Measurements from ENCODE around the gene DRC1. TPM values are rescaled to one million over a fixed set of nuclear protein-coding genes. Genes with fewer than 3 reads are reported as not detected.

DRC1 gene
- polyA plus RNA-seq, 3 donors from 2014 or later, result not detected

DNA sequence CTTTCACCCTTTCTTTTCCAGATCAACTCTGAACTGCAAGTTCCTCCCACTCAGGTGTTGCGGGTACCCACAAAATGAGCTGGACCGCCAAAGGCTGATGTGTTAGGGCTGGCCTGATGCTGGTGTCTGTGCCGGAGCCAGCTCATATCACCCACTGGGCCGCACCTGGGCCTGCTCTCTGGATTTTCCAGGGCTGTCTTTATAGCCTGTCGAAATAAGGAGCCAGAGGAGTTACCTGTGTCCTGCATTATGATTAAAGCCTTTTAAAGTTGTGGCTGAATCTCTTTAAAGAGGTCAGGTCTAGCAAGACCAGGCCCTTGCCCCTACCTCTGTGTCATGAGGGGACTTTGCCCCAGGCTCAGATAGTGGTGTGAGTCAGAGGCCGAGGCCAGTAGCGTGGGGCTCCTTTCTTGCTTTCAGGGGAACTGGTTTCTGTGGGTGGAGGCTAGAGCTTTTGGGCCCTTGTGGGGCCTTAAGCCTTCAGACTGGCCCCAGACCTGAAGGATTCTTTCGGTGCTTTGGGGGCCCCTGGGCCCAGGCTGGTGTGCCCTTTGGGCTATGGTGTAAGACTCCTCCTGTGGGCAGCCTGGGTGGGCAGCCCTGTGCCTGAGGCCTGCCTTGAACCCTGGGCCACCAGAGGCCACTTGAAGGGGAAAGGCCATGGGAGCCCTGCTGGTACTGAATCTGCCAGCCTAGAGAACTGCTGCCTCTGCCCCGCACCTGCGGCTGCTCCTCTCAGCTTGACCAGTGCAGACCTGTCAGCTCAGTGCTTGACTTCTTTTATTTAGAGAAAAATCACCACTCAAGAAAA lies 54.9 kb downstream of the DRC1 start:
- H3K9me3 Mint-ChIP-seq, result no peaks in the 10 kb centered on the region
- H3K4me3 Mint-ChIP-seq, result no peak overlapping the region
- peaks cover 0 to 4% (median 2%) of the 10 kb centered on the region in 3 donors for H3K27me3 Mint-ChIP-seq (ENCODE audit: low read depth in 3 of 3)
- H3K4me1 Mint-ChIP-seq, result no peaks in the 10 kb centered on the region
- H3K27ac Mint-ChIP-seq, result no peak overlapping the region
- no peaks in the 10 kb centered on the region for H3K36me3 Mint-ChIP-seq
- no peak for DNase-seq

- no peak for DNase-seq
- Mint-ChIP-seq H3K9me3 (no peaks in the 10 kb centered on the region), H3K4me3 (no peak overlapping the region), H3K36me3 (no peaks in the 10 kb centered on the region), H3K27me3 (ENCODE audit: low read depth in 3 of 3) (peaks cover 0 to 4% (median 2%) of the 10 kb centered on the region in 3 donors), H3K4me1 (no peaks in the 10 kb centered on the region), H3K27ac (no peak overlapping the region)
Measured at GRCh38 chr2:26457251-26457666, 55.5 kb downstream of the DRC1 start.

DNA sequence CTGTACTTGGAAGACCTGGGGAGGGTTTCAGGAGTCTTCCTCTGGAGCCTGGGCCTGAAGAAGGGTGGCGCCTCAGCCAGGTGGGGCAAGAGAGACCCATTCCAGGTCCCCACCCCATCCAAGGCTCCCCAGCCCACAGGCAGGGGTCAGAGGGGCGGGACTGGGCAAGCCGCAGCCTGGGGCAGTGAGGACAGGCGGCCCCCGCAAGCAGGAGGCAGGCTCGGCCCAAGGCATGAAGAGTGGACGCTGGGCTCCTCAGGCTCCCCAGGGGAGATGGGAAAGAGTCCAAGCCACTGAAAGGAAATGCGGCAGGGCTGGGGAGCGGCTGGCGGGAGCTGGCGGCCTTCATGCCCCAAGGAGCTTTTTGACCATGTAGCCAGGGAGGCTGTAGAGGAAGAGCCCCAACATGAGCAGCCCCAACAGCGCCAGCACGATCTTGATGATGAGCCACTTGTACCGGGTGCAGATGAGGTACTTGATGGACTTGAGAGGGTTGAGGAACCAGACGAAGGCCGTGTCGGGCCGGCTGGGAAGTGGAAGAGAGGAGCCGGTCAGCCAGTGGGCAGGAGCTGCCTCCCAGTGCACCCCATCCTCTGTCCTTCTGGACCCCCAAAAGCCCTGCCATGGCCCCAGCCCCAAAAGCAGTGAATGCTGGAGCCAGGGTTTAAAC lies 56.1 kb downstream of the DRC1 start:
- Mint-ChIP-seq H3K36me3 (no peaks in the 10 kb centered on the region), H3K4me1 (no peaks in the 10 kb centered on the region), H3K9me3 (no peaks in the 10 kb centered on the region), H3K4me3 (no peak overlapping the region), H3K27ac (no peak overlapping the region), H3K27me3 (ENCODE audit: low read depth in 3 of 3) (peaks cover 0 to 4% (median 2%) of the 10 kb centered on the region in 3 donors)
- DNase-seq, result no peak

DNA sequence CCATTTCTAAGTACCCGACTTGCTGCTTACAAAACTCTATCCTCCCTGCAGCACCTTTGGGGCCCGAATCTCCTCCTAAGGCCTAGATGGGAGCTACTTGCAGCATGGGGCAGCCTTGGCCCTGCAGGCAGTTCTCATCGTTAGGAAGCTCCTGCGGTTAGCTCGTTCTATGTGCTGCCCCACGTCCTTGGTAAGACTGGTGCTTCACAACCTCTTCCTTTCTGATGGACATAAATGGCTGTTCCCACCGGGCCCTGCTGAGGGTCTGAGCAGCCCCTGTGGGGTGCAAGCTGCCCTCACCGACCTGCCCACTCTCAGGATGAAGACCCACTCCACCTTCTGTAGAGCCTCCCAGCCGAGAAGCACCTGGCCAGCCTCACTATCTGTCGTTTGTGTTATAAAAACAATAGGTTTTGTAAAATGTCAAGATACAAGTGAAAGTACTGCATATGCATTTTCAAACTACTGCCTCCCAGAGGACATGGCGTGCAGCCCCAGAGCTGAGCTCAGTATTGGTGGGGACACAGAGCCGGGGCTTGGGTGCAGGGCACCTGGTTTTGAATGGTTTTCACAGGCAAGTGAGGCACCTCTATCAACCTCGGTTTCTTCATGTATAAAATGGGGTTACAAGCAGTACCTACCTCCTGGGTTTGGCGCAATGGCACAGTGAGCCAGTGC lies 56.8 kb downstream of the DRC1 start:
- H3K4me3 Mint-ChIP-seq, result no peak overlapping the region
- DNase-seq, result no peak
- H3K27me3 Mint-ChIP-seq (ENCODE audit: low read depth in 3 of 3), result peaks cover 0 to 4% (median 2%) of the 10 kb centered on the region in 3 donors
- H3K4me1 Mint-ChIP-seq, result no peaks in the 10 kb centered on the region
- H3K36me3 Mint-ChIP-seq, result no peaks in the 10 kb centered on the region
- H3K9me3 Mint-ChIP-seq, result no peaks in the 10 kb centered on the region
- no peak overlapping the region for H3K27ac Mint-ChIP-seq

GRCh38 chr2:26459991-26460612 lies 58.4 kb downstream of the DRC1 start:
- Mint-ChIP-seq H3K27ac (no peak overlapping the region), H3K36me3 (no peaks in the 10 kb centered on the region), H3K9me3 (no peaks in the 10 kb centered on the region), H3K4me1 (no peaks in the 10 kb centered on the region), H3K27me3 (ENCODE audit: low read depth in 3 of 3) (peaks cover 0 to 2% (median 0%) of the 10 kb centered on the region in 3 donors), H3K4me3 (no peak overlapping the region)
- DNase-seq, result no peak

DNA sequence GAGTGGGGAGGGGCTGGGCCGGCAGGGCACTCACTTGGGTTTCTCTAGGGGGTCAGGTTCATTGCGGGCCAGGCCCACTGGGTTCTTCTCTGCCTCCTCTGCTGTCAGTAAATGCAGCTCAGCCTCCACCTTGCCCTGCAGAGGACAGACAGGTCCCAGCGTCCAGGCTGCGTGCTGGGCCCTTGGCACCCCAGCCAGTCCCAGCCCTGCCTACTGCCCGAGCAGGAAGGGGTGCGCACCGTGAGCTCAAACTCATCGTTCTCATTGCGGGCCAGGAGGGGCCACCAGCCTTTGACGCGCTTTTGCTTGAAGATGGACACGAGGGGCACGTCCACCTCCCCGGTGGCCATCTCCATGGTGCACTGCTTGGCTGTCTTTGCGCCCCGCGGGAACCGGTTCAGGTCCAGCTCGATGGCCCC lies 58.9 kb downstream of the DRC1 start:
- Mint-ChIP-seq H3K4me3 (no peak overlapping the region), H3K27me3 (ENCODE audit: low read depth in 3 of 3) (peaks cover 0 to 2% (median 0%) of the 10 kb centered on the region in 3 donors), H3K4me1 (no peaks in the 10 kb centered on the region), H3K9me3 (no peaks in the 10 kb centered on the region), H3K36me3 (no peaks in the 10 kb centered on the region), H3K27ac (no peak overlapping the region)
- no peak for DNase-seq

DNA sequence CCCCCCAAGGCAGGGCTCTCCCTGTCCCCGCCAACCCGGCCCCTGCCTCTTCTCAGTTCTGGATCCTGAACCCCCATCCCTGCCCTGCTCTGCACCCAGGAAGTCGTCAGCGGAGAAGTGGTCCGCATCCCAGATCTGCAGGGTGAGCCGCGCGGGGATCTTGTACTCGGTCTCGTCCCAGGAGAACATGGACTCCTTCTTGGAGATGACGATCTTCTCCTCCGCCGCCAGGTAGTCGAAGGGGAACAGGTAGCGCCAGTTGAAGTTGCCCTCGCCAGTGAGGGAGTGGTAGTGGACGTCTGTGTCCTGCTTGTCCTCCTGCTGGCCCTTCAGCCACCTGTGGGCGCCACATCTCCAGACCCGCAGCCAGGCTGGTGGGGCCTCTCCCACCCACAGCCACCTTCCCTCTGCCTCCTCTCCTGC lies 59.9 kb downstream of the DRC1 start:
- no peaks in the 10 kb centered on the region for H3K4me1 Mint-ChIP-seq
- H3K36me3 Mint-ChIP-seq, result no peaks in the 10 kb centered on the region
- no peak overlapping the region for H3K4me3 Mint-ChIP-seq
- no peak overlapping the region for H3K27ac Mint-ChIP-seq
- no peaks in the 10 kb centered on the region for H3K9me3 Mint-ChIP-seq
- no peak for DNase-seq
- peaks cover 0 to 2% (median 0%) of the 10 kb centered on the region in 3 donors for H3K27me3 Mint-ChIP-seq (ENCODE audit: low read depth in 3 of 3)

GRCh38 chr2:26462100-26462499 lies 60.4 kb downstream of the DRC1 start:
- no peaks in the 10 kb centered on the region for H3K9me3 Mint-ChIP-seq
- H3K4me3 Mint-ChIP-seq, result no peak overlapping the region
- H3K27ac Mint-ChIP-seq, result no peak overlapping the region
- no peak for DNase-seq
- peaks cover 0 to 2% (median 0%) of the 10 kb centered on the region in 3 donors for H3K27me3 Mint-ChIP-seq (ENCODE audit: low read depth in 3 of 3)
- no peaks in the 10 kb centered on the region for H3K36me3 Mint-ChIP-seq
- H3K4me1 Mint-ChIP-seq, result no peaks in the 10 kb centered on the region

DNA sequence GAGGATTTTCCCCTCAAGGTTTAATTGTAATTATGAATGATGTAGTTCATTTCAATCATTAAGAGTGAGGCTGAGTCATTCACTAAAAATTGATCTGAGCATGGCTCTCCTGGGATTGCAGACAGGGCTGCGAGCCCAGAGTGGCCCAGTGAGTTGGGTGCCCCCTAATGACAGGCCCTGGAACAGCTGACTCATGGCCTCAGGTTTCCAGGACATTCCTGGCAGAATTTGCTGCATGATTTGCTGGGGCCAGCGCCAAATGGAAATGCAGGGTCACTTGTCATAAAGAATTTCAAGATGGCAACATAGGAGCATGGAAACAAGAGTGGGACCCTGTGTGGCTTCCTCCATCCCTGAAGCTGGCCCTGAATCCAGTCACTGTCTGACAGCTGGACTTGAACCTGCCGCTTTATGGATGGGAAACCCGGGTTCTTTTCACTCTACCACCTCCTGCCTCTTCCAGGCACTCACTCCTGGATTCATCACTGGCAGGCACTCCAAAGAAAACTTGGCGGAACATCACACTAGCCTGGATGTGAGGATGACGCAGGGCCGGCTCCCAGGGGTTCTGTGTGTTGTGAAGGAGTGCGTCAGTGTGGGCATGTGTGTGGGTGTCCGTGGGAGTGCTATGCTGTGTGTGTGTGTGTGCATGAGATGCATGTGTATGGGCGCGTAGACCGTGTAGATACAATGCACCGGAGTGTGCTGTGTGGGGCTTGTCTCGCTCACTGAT lies 61.0 kb downstream of the DRC1 start:
- no peak for DNase-seq
- no peaks in the 10 kb centered on the region for H3K4me1 Mint-ChIP-seq
- H3K27ac Mint-ChIP-seq, result no peak overlapping the region
- no peak overlapping the region for H3K4me3 Mint-ChIP-seq
- no peaks in the 10 kb centered on the region for H3K36me3 Mint-ChIP-seq
- peaks cover 0 to 2% (median 0%) of the 10 kb centered on the region in 3 donors for H3K27me3 Mint-ChIP-seq (ENCODE audit: low read depth in 3 of 3)
- H3K9me3 Mint-ChIP-seq, result no peaks in the 10 kb centered on the region

DNA sequence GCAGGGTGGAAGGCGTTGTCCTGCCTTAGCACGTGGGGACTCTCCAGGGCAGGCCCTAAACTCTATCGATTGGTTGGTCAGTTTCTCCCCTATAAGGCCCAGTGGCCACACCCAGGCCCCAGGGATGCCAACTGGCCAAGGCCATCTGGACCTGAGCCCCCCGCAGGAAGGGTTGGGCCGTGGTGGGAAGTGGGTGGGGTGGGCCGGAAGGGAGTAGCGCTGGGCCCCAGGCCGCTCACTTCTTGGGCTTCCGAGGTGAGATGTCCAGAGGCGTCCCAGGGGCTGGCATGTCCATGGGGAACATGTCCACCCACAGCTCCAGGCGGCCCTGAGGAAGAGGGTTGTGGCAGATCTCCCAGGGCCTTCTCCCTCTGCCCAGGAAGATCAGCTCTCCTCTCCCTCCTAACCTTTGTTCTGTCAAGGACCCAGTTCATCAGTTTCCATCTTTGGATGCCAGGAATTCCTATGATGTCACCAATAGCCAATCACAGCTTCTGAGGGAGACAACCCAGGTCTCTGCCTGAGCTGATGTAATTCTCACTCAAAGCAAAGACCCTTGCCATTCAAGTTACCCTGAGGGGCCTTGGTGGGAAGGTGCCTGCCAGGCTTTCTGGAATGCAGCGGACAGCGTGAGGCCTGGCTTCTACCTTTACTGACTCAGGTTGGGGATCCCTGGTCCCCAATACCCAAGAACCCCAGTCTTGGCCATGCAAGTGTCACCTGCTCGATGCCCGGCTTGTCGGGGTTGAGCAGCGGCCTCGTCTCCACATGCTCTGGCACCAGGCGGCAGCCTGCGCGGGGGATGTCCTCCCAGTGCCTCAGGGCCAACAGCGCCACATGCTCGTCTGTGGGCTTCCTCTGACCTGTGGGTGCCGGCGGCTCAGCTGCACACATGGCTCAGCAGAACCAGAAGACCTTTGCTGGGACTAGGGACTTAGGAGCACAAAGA lies 61.8 kb downstream of the DRC1 start:
- no peak overlapping the region for H3K27ac Mint-ChIP-seq
- H3K36me3 Mint-ChIP-seq, result no peaks in the 10 kb centered on the region
- H3K27me3 Mint-ChIP-seq (ENCODE audit: low read depth in 3 of 3), result peaks cover 0 to 2% (median 0%) of the 10 kb centered on the region in 3 donors
- no peak for DNase-seq
- no peak overlapping the region for H3K4me3 Mint-ChIP-seq
- H3K9me3 Mint-ChIP-seq, result peaks cover 0 to 1% (median 0%) of the 10 kb centered on the region in 6 donors
- no peaks in the 10 kb centered on the region for H3K4me1 Mint-ChIP-seq

- H3K27me3 Mint-ChIP-seq (ENCODE audit: low read depth in 3 of 3), result peaks cover 0 to under 1% (median 0%) of the 10 kb centered on the region in 3 donors
- no peak overlapping the region for H3K27ac Mint-ChIP-seq
Measured at GRCh38 chr2:26464390-26465265, 62.9 kb downstream of the DRC1 start.

More at GRCh38 chr2:26464390-26465265, 62.9 kb downstream of the DRC1 start:
- Mint-ChIP-seq H3K4me1 (no peaks in the 10 kb centered on the region), H3K36me3 (no peaks in the 10 kb centered on the region), H3K4me3 (no peak overlapping the region), H3K9me3 (peaks cover 0 to 10% (median 1%) of the 10 kb centered on the region in 6 donors)
- no peak for DNase-seq

Data from immature natural killer cell (primary cell).